GM21723 (cell line): Measurements from ENCODE around the gene PYGO1.

Experiments
- ATAC-seq: cut with Tn5 transposase; IDR thresholded peaks from one replicate; pipeline ENCODE4 v1.9.1; 2021; ENCODE audit warnings: mild to moderate bottlenecking, moderate library complexity; ENCODE audit not compliant: unreplicated experiment

The PYGO1 gene

GRCh38 chr15:55573224-55573623 lies 14.9 kb downstream of the PYGO1 start:
- ATAC-seq = no peak

- no peak for ATAC-seq
Measured at GRCh38 chr15:55564347-55565145, 23.6 kb downstream of the PYGO1 start.

GRCh38 chr15:55562601-55563000 lies 25.5 kb downstream of the PYGO1 start:
- no peak for ATAC-seq

- ATAC-seq = no peak
Measured at GRCh38 chr15:55555089-55555488, 33.1 kb downstream of the PYGO1 start.

- no peak for ATAC-seq
Measured at GRCh38 chr15:55552926-55553325, 35.2 kb downstream of the PYGO1 start.

- ATAC-seq = no peak
Measured at GRCh38 chr15:55552451-55552850, 35.7 kb downstream of the PYGO1 start.

- ATAC-seq = no peak
Measured at GRCh38 chr15:55549305-55549704, 38.8 kb downstream of the PYGO1 start.

- no peak for ATAC-seq
Measured at GRCh38 chr15:55546718-55547117, 41.4 kb downstream of the PYGO1 start.

- ATAC-seq = no peak
Measured at GRCh38 chr15:55535436-55535835, 52.7 kb downstream of the PYGO1 start.

- no peak for ATAC-seq
Measured at GRCh38 chr15:55532944-55533343, 55.2 kb downstream of the PYGO1 start.

GRCh38 chr15:55530861-55531313 lies 57.3 kb downstream of the PYGO1 start:
- no peak for ATAC-seq

- no peak for ATAC-seq
Measured at GRCh38 chr15:55528812-55529211, 59.3 kb downstream of the PYGO1 start.

- no peak for ATAC-seq
Measured at GRCh38 chr15:55527150-55527549, 61.0 kb downstream of the PYGO1 start.

- peak; percentile 89 for ATAC-seq
Measured at GRCh38 chr15:55526559-55527036, 61.5 kb downstream of the PYGO1 start.

- no peak for ATAC-seq
Measured at GRCh38 chr15:55522742-55523450, 65.2 kb downstream of the PYGO1 start.

GRCh38 chr15:55518641-55519040 lies 69.5 kb downstream of the PYGO1 start:
- ATAC-seq = no peak

- no peak for ATAC-seq
Measured at GRCh38 chr15:55518009-55518408, 70.1 kb downstream of the PYGO1 start.

- no peak for ATAC-seq
Measured at GRCh38 chr15:55515991-55516776, 72.0 kb downstream of the PYGO1 start.

GRCh38 chr15:55515491-55515890 lies 72.7 kb downstream of the PYGO1 start:
- ATAC-seq = no peak

GRCh38 chr15:55514414-55514850 lies 73.7 kb downstream of the PYGO1 start:
- no peak for ATAC-seq
